PC-3 (cell line): ENCODE measurements around the gene LILRB4.

Experiments
- CTCF ChIP-seq: fragments of 300-600 bp; sonication (generic); conservative IDR thresholded peaks from 2 replicates; pipeline ENCODE4 v1.5.1; 2017; ENCODE audit warnings: antibody characterized with exemption, low read depth, mild to moderate bottlenecking, low read length
- EZH2 ChIP-seq: fragments of 300-600 bp; sonication (generic); IDR thresholded peaks from one replicate; pipeline ENCODE4 v1.6.1; 2017; ENCODE audit warnings: antibody characterized with exemption, mild to moderate bottlenecking, low read length; ENCODE audit not compliant: unreplicated experiment
- EZH2phosphoT487 ChIP-seq: fragments of 300-600 bp; sonication (generic); IDR thresholded peaks from 2 replicates; pipeline ENCODE4 v1.6.1; 2018; ENCODE audit warnings: mild to moderate bottlenecking, antibody characterized with exemption, low read length, borderline replicate concordance

- TF ChIP-seq CTCF (no peak), EZH2phosphoT487 (no peak), EZH2 (no peak)
Observed at GRCh38 chr19:54620464-54620863, 42.3 kb upstream of the LILRB4 start.
